SHP77 (cell line): ENCODE results near the gene PLAAT5.
"Not testable (repeated sequence)": the region's sequence is repeated elsewhere in the genome, so short reads cannot be mapped to it uniquely, and the experiment has no call there.

ENCODE experiments used
- DNase-seq, 2 experiments: peaks; one replicate each; lab custom pipeline; 2025; lab: John Stamatoyannopoulos, UW

PLAAT5 gene, protein sequence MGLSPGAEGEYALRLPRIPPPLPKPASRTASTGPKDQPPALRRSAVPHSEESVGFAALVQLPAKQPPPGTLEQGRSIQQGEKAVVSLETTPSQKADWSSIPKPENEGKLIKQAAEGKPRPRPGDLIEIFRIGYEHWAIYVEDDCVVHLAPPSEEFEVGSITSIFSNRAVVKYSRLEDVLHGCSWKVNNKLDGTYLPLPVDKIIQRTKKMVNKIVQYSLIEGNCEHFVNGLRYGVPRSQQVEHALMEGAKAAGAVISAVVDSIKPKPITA

DNA sequence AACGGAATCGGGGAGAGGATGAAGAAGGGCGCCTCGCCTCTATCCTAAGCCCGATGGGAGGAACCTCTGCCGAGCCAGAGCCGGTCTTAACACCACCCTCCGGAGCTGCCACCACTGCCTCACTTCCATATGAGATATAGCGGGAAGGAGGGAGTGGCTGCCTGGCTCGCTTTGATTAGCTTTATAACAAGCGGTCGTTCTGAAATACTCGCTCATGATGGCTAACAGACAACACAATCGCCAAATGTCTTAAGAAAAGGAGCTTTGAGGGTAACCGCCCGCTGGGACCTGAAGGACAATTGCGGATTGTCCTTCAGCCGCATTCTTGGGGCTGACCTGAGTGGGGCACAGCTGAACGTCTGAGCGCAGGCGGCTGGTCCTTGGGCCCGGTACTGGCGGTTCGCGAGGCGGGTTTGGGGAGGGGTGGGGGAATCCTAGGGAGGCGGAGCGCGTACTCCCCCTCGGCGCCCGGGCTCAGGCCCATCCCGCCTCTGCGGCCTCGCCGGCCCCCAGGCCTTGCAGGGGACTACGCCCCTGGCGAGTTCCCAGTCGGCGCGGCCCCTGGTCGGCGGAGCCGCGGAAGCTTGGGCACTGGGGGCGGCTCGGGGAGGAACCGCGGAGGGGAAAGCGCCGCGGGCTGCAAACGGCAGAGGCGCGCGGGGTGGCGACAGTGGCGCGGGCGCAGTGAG lies at the start of gene PLAAT5:
Gene PLAAT5, minus strand, starts transcription at position 617 of the 689 bp plus-strand sequence. Its CDS starts 133 bp downstream, at position 484.
- no peak for DNase-seq

DNA sequence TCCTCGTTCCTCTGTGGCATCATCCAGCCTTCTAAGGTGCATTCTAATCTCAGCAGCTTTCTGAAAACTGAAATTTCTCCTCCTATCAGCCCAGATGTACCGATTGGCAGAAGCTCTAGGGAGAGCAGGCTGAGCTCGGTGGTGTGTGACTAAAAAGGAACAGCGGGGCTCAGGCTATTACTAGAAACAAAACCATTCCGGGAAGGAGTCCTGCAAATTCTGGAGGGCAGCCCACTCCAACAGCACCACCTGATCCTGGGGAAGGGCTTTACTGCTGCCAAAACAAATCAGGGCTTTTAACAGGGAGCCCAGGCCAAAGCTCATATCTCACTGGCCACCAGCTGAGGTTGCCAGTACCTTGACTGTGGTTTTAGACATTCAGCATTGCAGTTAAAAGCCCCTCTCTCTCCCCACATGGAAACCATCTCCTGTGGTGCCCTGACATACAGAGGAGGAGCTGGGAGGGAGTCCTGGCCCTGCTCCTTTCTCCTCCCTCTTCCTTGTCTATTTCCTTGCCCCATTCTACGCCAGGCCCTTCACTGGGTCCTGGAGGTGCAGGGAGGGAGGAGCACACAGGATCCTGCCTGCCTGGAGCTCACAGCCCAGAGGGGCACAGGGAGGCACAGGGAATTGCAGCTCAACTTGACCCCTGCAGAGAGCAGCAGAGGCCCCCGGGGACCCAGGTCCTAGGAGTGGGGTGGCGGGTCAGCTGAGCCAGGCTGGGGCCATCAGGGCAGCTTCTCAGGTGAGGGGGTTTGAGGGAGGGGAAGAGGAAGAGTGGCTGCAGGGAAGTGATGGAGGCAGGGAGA lies 46.5 kb upstream of the PLAAT5 start:
- no peak for DNase-seq

DNA sequence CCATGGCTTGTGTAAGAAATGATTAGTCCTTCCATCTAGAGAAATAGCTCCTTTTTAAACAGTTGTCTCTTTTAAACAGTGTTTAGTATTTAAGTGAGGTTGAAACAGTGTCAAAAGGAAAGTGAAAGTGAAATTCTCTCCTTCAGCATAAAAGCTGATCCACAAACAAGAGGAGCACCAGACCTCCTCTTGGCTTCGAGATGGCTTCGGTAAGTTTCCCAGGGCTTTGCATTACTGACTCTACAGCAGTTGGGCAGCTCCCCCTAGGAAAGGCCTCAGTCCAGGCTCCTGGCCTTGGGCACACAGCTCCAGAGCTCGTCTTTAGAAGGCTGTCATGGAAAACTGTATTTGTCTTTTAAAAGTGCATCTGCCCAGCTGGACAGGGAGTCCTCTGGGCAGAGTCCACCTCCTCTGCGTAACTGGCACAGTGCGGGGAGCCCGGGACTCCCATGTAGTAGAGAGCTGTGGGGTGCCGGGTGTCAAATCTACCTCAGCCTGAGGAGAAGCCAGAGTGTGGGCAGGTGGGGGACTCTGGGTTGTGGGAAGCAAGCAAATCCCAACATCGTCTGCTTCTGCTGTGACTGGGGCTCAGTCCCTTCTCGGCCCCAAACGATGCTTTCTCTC lies 45.8 kb upstream of the PLAAT5 start, which contains the start of gene PLAAT4:
Gene PLAAT4, plus strand, starts transcription at position 140 of the 624 bp plus-strand sequence. Its CDS starts 61 bp downstream, at position 201.
- no peak for DNase-seq

DNA sequence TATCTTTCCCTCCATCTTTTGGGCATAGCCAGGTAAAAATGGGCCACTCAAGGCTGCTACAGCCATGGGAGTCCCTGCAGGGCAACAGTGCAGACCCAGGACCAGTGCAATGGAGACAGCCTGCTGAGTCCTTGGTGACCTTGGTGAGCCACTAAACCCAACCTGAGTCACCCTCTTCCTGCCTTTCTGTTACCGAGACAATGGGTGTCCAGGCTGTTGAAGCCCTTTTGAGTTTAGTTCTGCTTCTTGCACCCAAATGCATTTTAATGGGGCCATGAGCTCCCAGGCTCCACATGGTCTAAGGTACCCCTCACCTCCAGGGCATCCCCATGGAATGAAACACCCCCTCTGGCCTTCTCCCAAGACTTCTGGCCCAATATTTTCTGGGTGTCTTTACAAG lies 44.8 kb upstream of the PLAAT5 start:
- DNase-seq = no peak

DNA sequence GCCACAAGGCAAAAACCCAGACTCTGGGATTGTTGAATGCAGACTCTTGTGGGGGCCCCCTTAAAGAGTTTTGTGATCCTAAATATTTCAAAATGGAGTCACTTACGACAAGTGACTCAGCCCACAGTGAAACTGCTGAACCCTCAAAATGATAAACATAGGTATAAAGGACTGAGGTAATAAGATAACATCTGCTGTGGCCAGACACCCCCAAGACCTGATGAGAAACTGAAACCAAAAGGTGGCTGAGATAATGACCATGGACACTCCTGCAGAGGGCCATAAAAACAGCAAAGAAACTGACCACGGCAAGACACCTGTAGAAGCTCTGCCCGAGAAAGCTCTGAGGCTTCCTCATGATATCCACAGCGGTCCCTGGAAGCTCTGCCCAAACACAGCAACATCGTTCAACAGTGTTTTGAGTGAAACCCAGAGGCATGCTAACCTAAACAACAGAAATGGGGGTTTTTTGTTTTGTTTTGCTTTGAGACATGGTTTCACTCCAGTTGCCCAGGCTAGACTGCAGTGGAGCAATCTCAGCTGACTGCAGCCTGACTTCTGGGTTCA lies 44.0 kb upstream of the PLAAT5 start:
- DNase-seq = no peak

DNA sequence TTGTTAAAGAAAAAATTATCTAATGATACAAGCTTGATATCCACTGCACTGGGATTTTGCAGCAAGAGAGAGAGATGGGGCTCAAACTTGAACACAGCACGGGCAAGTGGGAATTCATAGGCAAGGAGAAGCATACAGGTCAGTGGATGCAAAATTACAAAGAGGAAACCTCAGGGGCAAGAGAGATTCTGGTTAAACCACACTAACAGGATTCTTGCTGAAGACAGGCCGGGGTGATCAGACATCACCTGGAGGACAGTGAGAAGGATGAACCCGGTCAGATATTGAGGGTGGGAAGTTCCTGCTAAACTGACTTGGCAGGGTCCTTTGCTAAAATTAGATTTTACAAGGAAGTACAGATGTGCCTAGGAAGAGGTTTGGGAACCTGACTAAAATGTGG lies 43.1 kb upstream of the PLAAT5 start:
- no peak for DNase-seq

DNA sequence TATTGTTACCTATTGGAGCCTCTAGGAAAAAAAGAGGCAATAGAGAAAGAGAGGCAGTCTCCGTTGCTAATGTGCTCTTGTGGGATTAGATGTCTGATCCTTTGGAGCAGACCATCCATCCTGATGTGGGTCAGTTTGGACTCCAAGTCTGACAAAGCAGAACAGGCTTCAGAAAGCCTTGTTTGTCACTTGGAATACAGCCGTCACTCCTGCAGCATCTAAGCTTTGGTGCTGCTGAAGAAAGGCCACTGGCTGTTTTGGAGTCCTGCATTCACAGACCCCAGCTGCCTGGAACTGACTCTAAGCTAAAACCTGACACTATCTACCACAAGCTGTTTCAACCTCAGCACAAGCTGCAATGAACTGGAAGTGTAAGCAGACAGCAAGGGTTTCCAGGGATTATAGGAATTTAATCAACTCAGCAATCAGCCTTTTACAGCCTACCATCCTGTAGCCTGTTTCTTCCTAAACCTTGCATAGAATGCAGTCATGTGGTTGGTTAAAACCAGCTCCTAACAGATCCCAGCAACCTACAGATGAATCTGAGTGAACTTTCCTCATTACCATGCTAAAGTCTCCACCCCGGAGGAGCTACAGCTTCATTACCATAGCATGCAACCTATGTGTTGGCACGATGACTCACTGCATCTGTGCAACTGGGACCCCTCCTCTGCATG lies 42.0 kb upstream of the PLAAT5 start:
- DNase-seq = no peak

DNA sequence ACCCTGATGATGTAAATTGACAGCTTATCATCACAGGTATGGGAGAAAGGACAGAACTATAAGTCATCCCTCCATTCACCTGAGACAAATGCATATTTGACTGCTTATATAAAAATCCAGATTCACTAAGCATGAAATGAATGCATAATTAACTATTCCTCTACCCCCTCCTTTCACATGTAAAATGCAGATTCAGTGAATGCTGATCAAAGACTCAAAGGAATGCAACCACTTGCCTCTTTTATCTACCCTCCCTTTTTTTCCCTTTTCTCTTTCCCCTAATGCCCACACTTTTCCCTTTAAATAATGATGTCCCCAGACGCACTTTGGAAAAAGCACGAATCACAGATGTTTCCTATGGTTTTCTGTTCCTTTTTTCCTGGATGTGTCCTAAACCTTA lies 41.1 kb upstream of the PLAAT5 start:
- no peak for DNase-seq

DNA sequence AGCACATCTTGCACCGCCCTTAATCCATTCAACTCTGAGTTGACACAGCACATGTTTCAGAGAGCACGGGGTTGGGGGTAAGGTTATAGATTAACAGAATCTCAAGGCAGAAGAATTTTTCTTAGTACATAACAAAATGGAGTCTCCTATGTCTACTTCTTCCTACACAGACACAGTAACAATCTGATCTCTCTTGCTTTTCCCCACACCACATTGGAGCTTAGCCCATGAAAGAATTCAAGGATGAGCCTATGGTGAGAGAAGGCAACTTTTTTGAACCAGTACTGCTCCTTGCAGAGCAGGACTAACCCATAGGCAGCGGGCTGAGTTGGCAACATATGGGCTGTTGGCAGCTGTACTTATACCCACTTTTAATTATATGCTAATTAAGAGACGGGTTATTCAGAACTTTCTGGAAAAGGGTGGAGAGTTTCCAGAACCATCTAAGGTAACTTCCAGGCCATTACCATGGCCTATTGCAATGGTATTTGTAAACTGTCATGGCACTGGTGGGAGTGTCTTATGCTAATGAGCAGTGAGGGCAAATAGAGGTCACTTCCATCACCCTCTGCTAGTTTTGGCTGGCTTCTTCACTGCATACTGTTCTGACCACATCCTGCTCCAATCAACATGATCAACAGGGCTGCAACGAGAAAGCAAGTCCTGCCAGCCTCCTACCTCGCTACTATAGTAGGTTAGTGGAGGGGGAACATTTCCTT lies 40.3 kb upstream of the PLAAT5 start:
- DNase-seq = not testable (repeated sequence)

DNA sequence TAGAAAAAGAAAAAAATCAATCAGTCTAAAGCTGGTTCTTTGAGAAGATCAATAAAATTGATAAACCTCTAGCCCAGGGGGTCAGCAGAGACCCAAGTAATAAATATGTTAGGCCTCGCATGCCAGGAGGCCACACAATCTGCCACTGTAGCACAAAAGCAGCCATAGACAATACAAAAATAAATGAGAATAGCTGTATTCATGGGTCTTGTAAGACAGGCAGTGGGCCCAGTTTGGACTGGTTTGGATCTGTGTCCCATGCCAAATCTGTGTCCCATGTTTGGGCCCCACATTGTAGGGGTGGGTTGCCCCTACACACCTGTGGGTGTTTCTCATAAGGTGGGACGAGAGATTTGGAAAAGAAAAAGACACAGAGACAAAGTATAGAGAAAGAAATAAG lies 39.1 kb upstream of the PLAAT5 start:
- DNase-seq = no peak

DNA sequence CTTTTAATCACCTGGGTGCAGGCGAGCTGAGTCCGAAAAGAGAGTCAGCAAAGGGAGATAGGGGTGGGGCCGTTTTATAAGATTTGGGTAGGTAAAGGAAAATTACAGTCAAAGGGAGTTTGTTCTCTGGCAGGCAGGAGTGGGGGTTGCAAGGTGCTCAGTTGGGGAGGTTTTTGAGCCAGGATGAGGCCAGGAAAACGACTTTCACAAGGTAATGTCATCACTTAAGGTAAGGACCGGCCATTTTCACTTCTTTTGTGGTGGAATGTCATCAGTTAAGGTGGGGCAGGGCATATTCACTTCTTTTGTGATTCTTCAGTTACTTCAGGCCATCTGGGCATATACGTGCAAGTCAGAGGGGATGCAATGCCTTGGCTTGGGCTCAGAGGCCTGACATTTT lies 38.4 kb upstream of the PLAAT5 start:
- DNase-seq = not testable (repeated sequence)

DNA sequence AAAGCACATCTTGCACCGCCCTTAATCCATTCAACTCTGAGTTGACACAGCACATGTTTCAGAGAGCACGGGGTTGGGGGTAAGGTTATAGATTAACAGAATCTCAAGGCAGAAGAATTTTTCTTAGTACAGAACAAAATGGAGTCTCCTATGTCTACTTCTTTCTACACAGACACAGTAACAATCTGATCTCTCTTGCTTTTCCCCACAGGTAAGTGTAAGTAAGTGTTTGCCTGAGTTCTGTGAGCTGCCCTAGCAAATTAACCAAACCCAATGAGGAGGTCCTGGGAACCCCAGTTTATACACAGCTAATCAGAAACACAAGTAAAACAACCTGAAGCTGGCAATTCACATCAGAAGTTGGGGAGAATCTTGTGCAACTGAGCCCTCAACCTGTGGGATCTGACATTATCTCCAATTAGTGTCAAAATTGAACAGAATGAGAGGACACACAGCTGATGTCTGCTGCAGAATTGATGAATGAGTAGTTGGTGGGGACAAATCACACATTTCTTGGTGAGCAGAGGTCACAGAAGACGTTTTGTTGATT lies 37.8 kb upstream of the PLAAT5 start:
- not testable (repeated sequence) for DNase-seq

DNA sequence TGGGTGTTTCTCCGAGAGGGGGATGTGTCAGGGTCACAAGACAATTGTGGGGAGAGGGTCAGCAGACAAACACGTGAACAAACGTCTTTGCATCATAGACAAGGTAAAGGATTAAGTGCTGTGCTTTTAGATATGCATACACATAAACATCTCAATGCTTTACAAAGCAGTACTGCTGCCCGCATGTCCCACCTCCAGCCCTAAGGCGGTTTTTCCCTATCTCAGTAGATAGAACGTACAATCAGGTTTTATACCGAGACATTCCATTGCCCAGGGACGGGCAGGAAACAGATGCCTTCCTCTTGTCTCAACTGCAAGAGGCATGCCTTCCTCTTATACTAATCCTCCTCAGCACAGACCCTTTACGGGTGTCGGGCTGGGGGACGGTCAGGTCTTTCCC lies 37.2 kb upstream of the PLAAT5 start:
- DNase-seq = not testable (repeated sequence)

DNA sequence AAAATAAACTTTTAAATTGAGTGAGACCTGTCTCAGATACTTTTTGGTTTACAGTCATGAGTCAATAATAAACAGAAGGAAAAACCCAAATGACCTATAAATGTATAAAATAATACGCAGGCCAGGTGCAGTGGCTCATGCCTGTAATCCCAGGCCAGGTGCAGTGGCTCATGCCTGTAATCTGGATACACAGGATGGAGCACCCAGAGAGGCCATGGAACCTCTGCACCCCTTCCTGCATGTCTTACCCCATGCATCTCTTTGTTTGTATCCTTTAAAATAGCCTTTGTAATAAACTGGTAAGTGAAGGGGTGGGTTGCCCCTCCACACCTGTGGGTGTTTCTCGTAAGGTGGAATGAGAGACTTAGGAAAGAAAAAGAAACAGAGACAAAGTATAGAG lies 36.7 kb upstream of the PLAAT5 start:
- no peak for DNase-seq

DNA sequence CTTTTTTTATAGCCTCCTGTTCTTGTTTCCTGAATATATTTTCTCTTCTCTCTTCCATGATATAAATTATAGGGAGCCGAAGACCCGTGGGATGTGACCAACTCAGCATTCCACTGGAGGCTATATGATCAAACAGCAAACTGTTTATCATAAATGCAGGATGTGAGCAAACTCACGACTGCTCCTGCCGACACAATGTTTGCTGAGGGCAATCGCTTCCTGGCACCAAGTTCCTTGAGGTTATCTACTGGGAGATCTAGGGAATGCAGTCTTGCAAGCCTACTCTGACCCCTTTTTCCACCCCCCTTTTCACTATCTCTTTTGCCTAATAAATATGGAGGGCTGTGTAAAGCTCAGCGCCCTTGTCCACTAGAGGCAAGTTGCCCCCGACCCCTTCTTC lies 32.2 kb upstream of the PLAAT5 start:
- DNase-seq = no peak

DNA sequence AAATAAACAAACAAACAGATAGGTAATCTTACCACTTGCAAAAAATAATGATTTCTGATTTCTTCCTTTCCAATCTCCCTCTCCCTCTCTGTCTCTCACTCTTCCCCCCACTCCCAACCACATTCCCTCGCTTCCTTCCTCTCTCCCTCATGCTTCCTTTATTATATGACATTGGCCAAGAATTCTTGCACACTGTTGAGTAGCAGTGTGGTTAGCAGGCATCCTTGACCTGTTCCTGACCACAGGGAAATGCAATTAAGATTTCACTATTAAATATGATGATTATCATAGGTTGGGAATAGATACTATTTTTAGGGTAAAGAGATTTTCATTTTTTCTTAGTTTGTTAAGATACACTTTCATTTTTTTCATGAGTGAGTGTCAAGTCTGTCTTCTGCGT lies 30.9 kb upstream of the PLAAT5 start:
- no peak for DNase-seq

DNA sequence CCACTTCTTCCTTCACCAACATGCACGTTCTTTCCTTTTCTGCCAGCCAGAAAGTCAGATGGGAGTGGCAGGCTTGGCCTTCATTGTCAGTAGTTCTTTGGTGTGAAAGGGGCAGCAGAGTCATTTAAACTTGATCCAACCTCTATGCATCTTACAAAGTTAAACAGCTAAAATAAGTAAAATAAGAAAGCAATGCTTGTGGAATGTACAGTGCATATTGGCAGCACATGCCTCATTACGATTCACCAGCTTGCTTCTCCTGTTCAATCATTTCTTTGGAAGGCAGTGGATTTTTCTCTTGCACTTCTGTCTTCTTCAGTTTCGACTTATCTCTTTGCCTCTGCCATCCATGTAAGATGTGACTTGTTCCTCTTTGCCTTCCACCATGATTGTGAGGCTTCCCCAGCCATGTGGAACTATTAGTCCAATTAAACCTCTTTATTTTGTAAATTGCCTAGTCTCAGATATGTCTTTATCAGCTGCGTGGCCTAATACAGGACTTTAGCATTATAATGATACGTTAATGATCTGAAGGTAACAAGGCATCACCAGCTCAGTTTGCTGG lies 29.7 kb upstream of the PLAAT5 start:
- DNase-seq = no peak

DNA sequence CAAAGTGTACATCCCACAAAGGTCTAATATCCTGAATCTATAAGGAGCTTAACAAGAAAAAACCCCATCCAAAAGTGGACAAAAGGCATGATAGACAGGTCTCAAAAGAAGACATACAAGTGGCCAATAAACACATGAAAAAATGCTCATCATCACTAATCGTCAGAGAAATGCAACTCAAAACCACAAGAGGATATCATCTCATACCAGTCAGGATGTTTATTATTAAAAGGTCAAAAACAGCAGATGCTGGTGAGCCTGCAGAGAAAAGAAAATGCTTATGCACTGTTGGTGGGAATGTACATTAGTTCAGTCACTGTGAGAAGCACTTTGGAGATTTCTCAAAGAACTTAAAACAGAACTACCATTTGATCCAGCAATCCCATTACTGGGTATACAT lies 27.6 kb upstream of the PLAAT5 start:
- no peak for DNase-seq

DNA sequence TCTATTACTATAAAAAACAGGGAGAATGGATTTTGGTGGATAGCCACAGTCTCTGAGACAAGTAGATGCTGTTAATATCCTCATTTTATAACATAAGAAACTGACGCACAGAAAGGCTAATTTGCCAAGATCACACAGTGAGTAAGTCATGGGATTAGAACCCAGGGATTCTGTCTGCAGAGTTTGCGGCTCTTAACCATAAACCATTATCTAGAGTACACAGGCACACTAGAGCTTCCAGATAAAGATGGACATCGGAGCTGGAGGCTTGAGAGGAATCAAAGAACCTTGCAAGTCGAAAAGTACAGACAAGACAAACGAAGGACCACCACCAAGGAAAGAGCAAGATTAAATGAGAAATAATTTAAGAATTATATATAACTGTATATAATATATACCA lies 26.2 kb upstream of the PLAAT5 start:
- no peak for DNase-seq

DNA sequence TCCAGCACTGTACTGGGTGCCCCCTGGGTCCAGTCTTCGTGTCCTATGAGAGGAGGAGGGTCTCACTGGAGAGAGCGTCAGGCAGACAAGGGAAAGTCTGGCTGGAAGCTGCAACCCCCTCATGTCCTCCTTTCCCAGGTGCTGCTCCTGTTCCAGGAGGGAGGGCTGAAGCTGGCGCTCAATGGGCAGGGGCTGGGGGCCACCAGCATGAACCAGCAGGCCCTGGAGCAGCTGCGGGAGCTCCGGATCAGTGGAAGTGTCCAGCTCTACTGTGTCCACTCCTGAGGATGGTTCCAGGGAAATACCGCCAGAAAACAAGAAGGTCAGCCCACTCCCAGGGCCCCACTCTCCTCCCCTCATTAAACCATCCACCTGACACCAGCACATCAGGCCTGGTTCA lies 25.1 kb upstream of the PLAAT5 start:
- no peak for DNase-seq
